Nephron progenitor cell (in vitro differentiated cells): ENCODE results near the gene GOT1.
A peak's percentile ranks its signal among the peaks of the same experiment; 100 is the strongest.

Experiments used
- DNase-seq: peaks from one replicate; pipeline ENCODE4 v3.0.0; 2021
- H3K27ac Mint-ChIP-seq: 2 replicates; pipeline ENCODE4 v1.8.0; 2021; ENCODE audit warnings: mild to moderate bottlenecking, moderate library complexity, mixed read lengths
- H3K27me3 Mint-ChIP-seq: 2 replicates; pipeline ENCODE4 v1.8.0; 2021; ENCODE audit warnings: mild to moderate bottlenecking, low read depth, mixed read lengths; ENCODE audit not compliant: poor library complexity
- H3K36me3 Mint-ChIP-seq: 2 replicates; pipeline ENCODE4 v1.8.0; 2021; ENCODE audit warnings: low read depth, mixed read lengths
- H3K4me1 Mint-ChIP-seq: 2 replicates; pipeline ENCODE4 v1.8.0; 2021; ENCODE audit warnings: mixed read lengths
- H3K4me3 Mint-ChIP-seq: 2 replicates; pipeline ENCODE4 v1.8.0; 2021; ENCODE audit warnings: mild to moderate bottlenecking, moderate library complexity, mixed read lengths
- H3K9me3 Mint-ChIP-seq: 2 replicates; pipeline ENCODE4 v1.8.0; 2021; ENCODE audit warnings: mild to moderate bottlenecking, moderate library complexity, mixed read lengths
- TF ChIP-seq, protein P1 (sequence below): fragments of 200-600 bp; sonication (generic); IDR thresholded peaks from 2 replicates; pipeline ENCODE4 v1.5.0; 2021; ENCODE audit warnings: antibody characterized with exemption

GOT1 gene

GRCh38 chr10:99451499-99451788 is 21.0 kb upstream of the GOT1 start:
- peaks cover 92% of the 10 kb centered on the region for H3K27me3 Mint-ChIP-seq
- no peaks in the 10 kb centered on the region for H3K9me3 Mint-ChIP-seq
- no peak overlapping the region for H3K27ac Mint-ChIP-seq
- no peaks in the 10 kb centered on the region for H3K36me3 Mint-ChIP-seq
- TF ChIP-seq, protein P1, sequence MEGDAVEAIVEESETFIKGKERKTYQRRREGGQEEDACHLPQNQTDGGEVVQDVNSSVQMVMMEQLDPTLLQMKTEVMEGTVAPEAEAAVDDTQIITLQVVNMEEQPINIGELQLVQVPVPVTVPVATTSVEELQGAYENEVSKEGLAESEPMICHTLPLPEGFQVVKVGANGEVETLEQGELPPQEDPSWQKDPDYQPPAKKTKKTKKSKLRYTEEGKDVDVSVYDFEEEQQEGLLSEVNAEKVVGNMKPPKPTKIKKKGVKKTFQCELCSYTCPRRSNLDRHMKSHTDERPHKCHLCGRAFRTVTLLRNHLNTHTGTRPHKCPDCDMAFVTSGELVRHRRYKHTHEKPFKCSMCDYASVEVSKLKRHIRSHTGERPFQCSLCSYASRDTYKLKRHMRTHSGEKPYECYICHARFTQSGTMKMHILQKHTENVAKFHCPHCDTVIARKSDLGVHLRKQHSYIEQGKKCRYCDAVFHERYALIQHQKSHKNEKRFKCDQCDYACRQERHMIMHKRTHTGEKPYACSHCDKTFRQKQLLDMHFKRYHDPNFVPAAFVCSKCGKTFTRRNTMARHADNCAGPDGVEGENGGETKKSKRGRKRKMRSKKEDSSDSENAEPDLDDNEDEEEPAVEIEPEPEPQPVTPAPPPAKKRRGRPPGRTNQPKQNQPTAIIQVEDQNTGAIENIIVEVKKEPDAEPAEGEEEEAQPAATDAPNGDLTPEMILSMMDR = no peak
- peaks cover 43% of the 10 kb centered on the region for H3K4me1 Mint-ChIP-seq
- DNase-seq = no peak
- H3K4me3 Mint-ChIP-seq = no peak overlapping the region

DNA sequence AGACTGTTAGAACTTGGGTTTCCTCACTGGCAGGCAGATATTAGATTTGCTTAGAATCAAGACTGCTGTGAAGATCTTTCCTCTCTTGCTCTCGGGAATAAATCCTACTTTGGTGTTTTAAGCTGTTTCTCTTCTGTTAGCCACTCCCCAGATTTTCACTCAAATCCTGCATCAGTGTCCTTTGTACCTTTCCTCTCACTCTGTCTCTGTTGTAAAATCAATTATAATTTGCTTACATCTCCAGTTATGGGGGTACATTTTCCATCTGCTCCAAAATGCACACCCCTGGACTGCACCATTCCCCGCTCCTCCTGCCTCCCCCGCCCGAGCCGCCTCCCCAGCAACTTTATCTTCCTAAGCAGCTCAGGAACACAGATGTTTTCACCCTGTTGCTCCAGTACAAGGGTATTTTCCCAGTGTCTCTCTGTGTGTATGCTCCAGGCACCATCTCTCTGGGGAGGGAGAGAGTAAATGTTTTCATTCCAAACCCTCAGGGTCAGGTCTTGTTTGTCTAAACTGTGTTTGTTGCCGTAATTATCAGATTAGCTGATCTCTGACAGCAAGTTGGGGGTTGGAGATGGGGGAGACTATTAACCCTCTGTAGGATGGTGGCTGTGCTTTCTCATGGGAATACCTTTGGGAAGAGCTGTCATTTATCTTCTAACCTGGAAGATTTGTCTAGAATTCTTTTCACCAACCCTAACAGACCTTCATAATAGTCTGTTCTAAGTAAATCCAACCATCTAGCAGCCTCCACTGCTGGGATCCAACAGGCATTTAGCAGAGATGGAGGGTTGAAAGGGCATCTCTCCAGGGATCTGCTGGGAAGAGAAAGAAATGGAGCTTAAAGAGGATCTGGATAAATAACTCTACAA is 20.4 kb upstream of the GOT1 start:
- TF ChIP-seq, protein P1 = no peak
- Mint-ChIP-seq H3K36me3 (no peaks in the 10 kb centered on the region), H3K27me3 (peaks cover 89% of the 10 kb centered on the region), H3K4me3 (peak overlapping the region; percentile 7), H3K4me1 (peaks cover 43% of the 10 kb centered on the region), H3K9me3 (no peaks in the 10 kb centered on the region), H3K27ac (no peak overlapping the region)
- no peak for DNase-seq

GRCh38 chr10:99450156-99450555 is 19.7 kb upstream of the GOT1 start:
- H3K27ac Mint-ChIP-seq = no peak overlapping the region
- H3K9me3 Mint-ChIP-seq = no peaks in the 10 kb centered on the region
- no peak for DNase-seq
- peaks cover 44% of the 10 kb centered on the region for H3K4me1 Mint-ChIP-seq
- peaks cover 89% of the 10 kb centered on the region for H3K27me3 Mint-ChIP-seq
- TF ChIP-seq, protein P1 = no peak
- no peaks in the 10 kb centered on the region for H3K36me3 Mint-ChIP-seq
- no peak overlapping the region for H3K4me3 Mint-ChIP-seq

DNA sequence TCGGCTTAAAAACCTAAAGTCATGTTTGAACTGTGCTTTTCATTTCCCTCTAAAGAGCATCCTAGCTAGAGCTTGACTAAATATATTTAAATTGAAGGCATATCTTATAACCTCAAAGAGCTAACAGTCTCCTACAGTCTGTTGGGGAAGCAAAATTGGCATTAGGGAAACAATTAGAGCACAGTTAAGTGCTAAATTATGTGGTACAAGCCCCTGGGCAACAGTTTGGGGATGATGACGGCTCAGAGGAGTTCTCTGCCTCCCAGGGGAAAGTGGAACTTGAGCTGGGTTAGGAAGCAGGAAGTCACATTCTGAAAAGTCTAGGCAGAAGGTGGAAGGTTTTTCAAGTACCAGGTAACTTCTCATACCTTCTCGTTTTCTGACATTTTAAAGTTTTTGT is 18.6 kb upstream of the GOT1 start:
- Mint-ChIP-seq H3K4me3 (no peak overlapping the region), H3K27ac (no peak overlapping the region), H3K36me3 (no peaks in the 10 kb centered on the region), H3K9me3 (no peaks in the 10 kb centered on the region), H3K27me3 (peaks cover 89% of the 10 kb centered on the region), H3K4me1 (peaks cover 55% of the 10 kb centered on the region)
- TF ChIP-seq, protein P1 = no peak
- DNase-seq = no peak

GRCh38 chr10:99444383-99445045 is 14.1 kb upstream of the GOT1 start:
- Mint-ChIP-seq H3K27ac (no peak overlapping the region), H3K27me3 (peaks cover 61% of the 10 kb centered on the region), H3K9me3 (no peaks in the 10 kb centered on the region), H3K4me1 (peaks cover 30% of the 10 kb centered on the region), H3K4me3 (no peak overlapping the region), H3K36me3 (no peaks in the 10 kb centered on the region)
- peak; percentile 10 for DNase-seq
- TF ChIP-seq, protein P1 = no peak
